ENCODE results near the gene MTERF4. TPM values are rescaled to one million over a fixed set of nuclear protein-coding genes. Genes with fewer than 3 reads are reported as not detected.

The MTERF4 gene
- total and polyA plus RNA-seq, 2 of the 8 experiments (the other 6 are each of a cell fraction or from before 2014, with no cell fraction given), result 25.9 to 28.5 TPM

- no peak for TF ChIP-seq CBX5 (IDR thresholded peaks at IDR 0.05; ENCODE audit: low read depth, low read length)
- TF ChIP-seq SIN3A (conservative IDR thresholded peaks at IDR 0.05 in 1 of 2, IDR thresholded peaks at IDR 0.05 in 1 of 2; ENCODE audit: low read depth in 1 of 2, low read length in 2 of 2), result no peak
- TF ChIP-seq SIX5 (IDR thresholded peaks at IDR 0.05; ENCODE audit: low read depth, low read length), result no peak
- no peak for TF ChIP-seq SRF (IDR thresholded peaks at IDR 0.05; ENCODE audit: low read depth, low read length)
- TF ChIP-seq SP1 (IDR thresholded peaks at IDR 0.05; ENCODE audit: low read depth, low read length), result no peak
- TF ChIP-seq HDAC6 (IDR thresholded peaks at IDR 0.05; ENCODE audit: low read depth, low read length), result no peak
- TF ChIP-seq JUN (IDR thresholded peaks at IDR 0.05; ENCODE audit: low read depth, low read length), result no peak
These were observed 9.4 kb downstream of the MTERF4 start (continued) for GRCh38 chr2:241092677-241093076.

Data from H1 (cell line).